ENCODE data around the gene CXADR. TPM values are rescaled to one million over a fixed set of nuclear protein-coding genes. Genes with fewer than 3 reads are reported as not detected.

The CXADR gene
- total and polyA plus RNA-seq, 4 donors = 8.5 to 46.4 (median 26.5) TPM

- TF ChIP-seq ZBTB33 (IDR thresholded peaks at IDR 0.05) (no peak), FOXA1 (IDR thresholded peaks at IDR 0.05) (no peak), FOXA2 (IDR thresholded peaks at IDR 0.05) (no peak), RAD21 (IDR thresholded peaks at IDR 0.05) (no peak)
Measured at GRCh38 chr21:17612023-17612564, 99.3 kb downstream of the CXADR start (continued).

GRCh38 chr21:17612565-17613241 is 99.9 kb downstream of the CXADR start, which contains the start of gene BTG3:
TSS of gene BTG3 (minus strand) at chr21:17612901. CDS start at chr21:17609144, 3,757 bp downstream.
- peaks cover 0 to 2% (median 0%) of the 10 kb centered on the region in 4 donors for H3K36me3 ChIP-seq (ENCODE audit: control insufficient read depth in 4 of 4, insufficient read depth in 3 of 4, low read depth in 1 of 4, low read length in 3 of 4)
- H3K27ac ChIP-seq (ENCODE audit: low read depth in 1 of 2, low read length in 2 of 2) = peak within 1 kb of the TSS; percentile 67 to 89
- H3K4me3 ChIP-seq (ENCODE audit: low read depth in 1 of 3, low read length in 3 of 3) = peak within 1 kb of the TSS; percentile 50 to 77 (median 69)
- no peaks in the 10 kb centered on the region for H3K9me3 ChIP-seq (ENCODE audit: control insufficient read depth in 4 of 4, low read length in 3 of 4)
- 3% methylated on average over 102 of the region's 102 CpGs for WGBS
- DNase-seq (ENCODE audit: low spot score) = peak; percentile 85
- peak within 1 kb of the TSS; percentile 82 to 96 for H3K9ac ChIP-seq (ENCODE audit: low read depth in 1 of 2, low read length in 2 of 2)
- no peak for TF ChIP-seq FOXA2 (IDR thresholded peaks at IDR 0.05)
- TF ChIP-seq FOXA1 (IDR thresholded peaks at IDR 0.05) = no peak
- peaks cover 0 to 18% (median 4%) of the 10 kb centered on the region in 4 donors for H3K4me1 ChIP-seq (ENCODE audit: control insufficient read depth in 4 of 4, insufficient read depth in 4 of 4, low read length in 3 of 4)
- no peaks in the 10 kb centered on the region for H3K27me3 ChIP-seq (ENCODE audit: control insufficient read depth in 4 of 4, insufficient read depth in 4 of 4, low read length in 3 of 4)

- TF ChIP-seq NR2F2 (IDR thresholded peaks at IDR 0.05) = no peak
- TF ChIP-seq REST (IDR thresholded peaks at IDR 0.05) = no peak
- TF ChIP-seq HNF4G (IDR thresholded peaks at IDR 0.05) = no peak
- TF ChIP-seq JUND (IDR thresholded peaks at IDR 0.05) = no peak
- TF ChIP-seq HNF4A (conservative IDR thresholded peaks at IDR 0.05) = no peak
- no peak for TF ChIP-seq ZBTB33 (IDR thresholded peaks at IDR 0.05)
- no peak for TF ChIP-seq EGR1 (IDR thresholded peaks at IDR 0.05; ENCODE audit: low read depth in 2 of 2)
- TF ChIP-seq YY1 (IDR thresholded peaks at IDR 0.05) = no peak
- no peak for TF ChIP-seq ATF3 (IDR thresholded peaks at IDR 0.05)
- TF ChIP-seq MAX (IDR thresholded peaks at IDR 0.05) = no peak
- no peak for TF ChIP-seq RAD21 (IDR thresholded peaks at IDR 0.05)
- TF ChIP-seq RXRA (IDR thresholded peaks at IDR 0.05) = no peak
- TF ChIP-seq GABPA (IDR thresholded peaks at IDR 0.05 in 1 of 2, conservative IDR thresholded peaks at IDR 0.05 in 1 of 2) = no peak
- Histone ChIP-seq H3K9ac (ENCODE audit: low read depth in 1 of 2, low read length in 2 of 2) (no peak overlapping the region), H3K9me3 (ENCODE audit: control insufficient read depth in 4 of 4, low read length in 3 of 4) (no peaks in the 10 kb centered on the region), H3K4me3 (ENCODE audit: low read depth in 1 of 3, low read length in 3 of 3) (peak overlapping the region; percentile 8 to 77 (median 69)), H3K27me3 (ENCODE audit: control insufficient read depth in 4 of 4, insufficient read depth in 4 of 4, low read length in 3 of 4) (no peaks in the 10 kb centered on the region), H3K4me1 (ENCODE audit: control insufficient read depth in 4 of 4, insufficient read depth in 4 of 4, low read length in 3 of 4) (peaks cover 0 to 18% (median 4%) of the 10 kb centered on the region in 4 donors), H3K36me3 (ENCODE audit: control insufficient read depth in 4 of 4, insufficient read depth in 3 of 4, low read depth in 1 of 4, low read length in 3 of 4) (no peaks in the 10 kb centered on the region), H3K27ac (ENCODE audit: low read depth in 1 of 2, low read length in 2 of 2) (peak overlapping the region; percentile 67 to 89)
- 46% methylated on average over 16 of the region's 16 CpGs for WGBS
- no peak for DNase-seq (ENCODE audit: low spot score)
Measured at GRCh38 chr21:17613242-17613676, 100.4 kb downstream of the CXADR start.
